Thyroid gland (tissue), 4 donors: Measurements from ENCODE around the gene RXFP1. TPM values are rescaled to one million over a fixed set of nuclear protein-coding genes. Genes with fewer than 3 reads are reported as not detected.

Source experiments
- DNase-seq, 2 donors: peaks; one replicate each; pipeline ENCODE4 v3.0.0-alpha.2; 2019
- H3K27ac ChIP-seq, 3 donors: fragments of 200-600 bp; sonication (generic); 1 replicate in 2 of 3; 2 replicates in 1 of 3; pipeline ENCODE4 v1.5.1; 2016 to 2019; ENCODE audit warnings: mild to moderate bottlenecking in 1 of 3, moderate library complexity in 1 of 3
- H3K27me3 ChIP-seq: fragments of 200-600 bp; sonication (generic); one replicate; pipeline ENCODE4 v1.5.1; 2019
- H3K36me3 ChIP-seq, 2 donors: fragments of 200-600 bp; sonication (generic); one replicate each; pipeline ENCODE4 v1.5.1; 2016 to 2019
- H3K4me1 ChIP-seq, 2 donors: fragments of 200-600 bp; sonication (generic); one replicate each; pipeline ENCODE4 v1.5.1; 2017 to 2019
- H3K4me3 ChIP-seq, 3 donors: fragments of 200-600 bp; sonication (generic); replicated peaks in 1 of 3; 1 replicate in 2 of 3; 2 replicates in 1 of 3; pipeline ENCODE4 v1.5.1; 2016; ENCODE audit warnings: mild to moderate bottlenecking in 1 of 3
- H3K9me3 ChIP-seq: fragments of 200-600 bp; sonication (generic); one replicate; pipeline ENCODE4 v1.5.1; 2017
- CTCF ChIP-seq, 6 experiments: fragments of 200-600 bp in 3 of 6; fragments of 450-650 bp in 3 of 6; sonication (generic) in 3 of 6; IDR thresholded peaks; one replicate each; pipeline ENCODE4 v1.5.1; 2016 to 2019; ENCODE audit warnings: antibody characterized with exemption in 6 of 6, mild to moderate bottlenecking in 2 of 6, inconsistent platforms in 1 of 6, moderate library complexity in 1 of 6
- POLR2A ChIP-seq, 2 donors: fragments of 450-650 bp; IDR thresholded peaks; one replicate each; pipeline ENCODE4 v1.6.1; 2017; ENCODE audit warnings: antibody characterized with exemption in 2 of 2, mild to moderate bottlenecking in 2 of 2, moderate library complexity in 1 of 2
- WGBS, 2 donors: methylation state at CpG; one replicate each; pipeline ENCODE4 v1.1.5; 2017; 5-methylcytosine and 5-hydroxymethylcytosine counted together
- intact Hi-C: fragments of 100-400 bp; cut with DNase I; formaldehyde crosslinking; loops from one replicate; pipeline ENCODE4 v1.15.1; 2023
- total RNA-seq, 4 donors: library from RNA; depleted of rRNA; stranded (reverse); fragments of >200 nt; gene quantifications; one replicate each; pipeline ENCODE4 v1.2.3, GENCODE V29; 2016

RXFP1 gene
- total RNA-seq, 4 donors from 2014 or later, result 0.13 to 3.5 (median 0.63) TPM

- Histone ChIP-seq H3K4me3 (no peak overlapping the region), H3K9me3 (no peaks in the 10 kb centered on the region), H3K27me3 (no peaks in the 10 kb centered on the region), H3K36me3 (no peaks in the 10 kb centered on the region), H3K27ac (no peak overlapping the region), H3K4me1 (no peaks in the 10 kb centered on the region)
- intact Hi-C loops, result no loop called here
- DNase-seq, result no peak
- TF ChIP-seq POLR2A (IDR thresholded peaks at IDR 0.05) (no peak), CTCF (IDR thresholded peaks at IDR 0.05) (no peak)
Observed at GRCh38 chr4:158581161-158581560, 59.5 kb downstream of the RXFP1 start.

DNA sequence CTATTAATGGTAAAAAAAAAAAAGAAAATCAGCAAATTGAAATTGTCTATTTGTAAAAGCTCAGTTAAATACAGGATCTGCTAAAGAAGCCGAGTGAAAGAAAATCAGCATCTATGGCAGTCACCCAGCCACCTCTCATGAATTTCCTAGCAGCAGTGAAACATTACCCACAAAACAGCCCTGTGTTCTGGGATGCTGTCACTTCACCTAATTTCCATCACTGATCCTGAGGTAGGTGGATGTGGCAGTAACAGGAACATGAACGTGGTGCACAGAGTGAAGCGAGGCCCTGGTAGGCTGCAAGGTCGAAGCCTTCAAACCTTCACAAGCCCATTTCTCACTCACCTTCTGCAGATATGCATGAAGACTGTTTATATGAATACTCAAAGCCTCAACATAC, 65.2 kb downstream of the RXFP1 start:
- no peaks in the 10 kb centered on the region for H3K36me3 ChIP-seq
- no peak for DNase-seq
- H3K4me3 ChIP-seq, result no peak overlapping the region
- no peaks in the 10 kb centered on the region for H3K4me1 ChIP-seq
- intact Hi-C loops, result no loop called here
- 84 to 89% methylated on average over 4 of the region's 4 CpGs for WGBS, 2 donors
- H3K27ac ChIP-seq, result no peak overlapping the region
- H3K27me3 ChIP-seq, result no peaks in the 10 kb centered on the region
- TF ChIP-seq CTCF (IDR thresholded peaks at IDR 0.05), result no peak
- no peak for TF ChIP-seq POLR2A (IDR thresholded peaks at IDR 0.05)
- no peaks in the 10 kb centered on the region for H3K9me3 ChIP-seq

GRCh38 chr4:158588285-158588684, 66.6 kb downstream of the RXFP1 start:
- no peaks in the 10 kb centered on the region for H3K4me1 ChIP-seq
- no peaks in the 10 kb centered on the region for H3K27me3 ChIP-seq
- no peak for DNase-seq
- WGBS, 2 donors, result 95% methylated on average over 6 of the region's 6 CpGs
- no peak for TF ChIP-seq POLR2A (IDR thresholded peaks at IDR 0.05)
- no peak for TF ChIP-seq CTCF (IDR thresholded peaks at IDR 0.05)
- intact Hi-C loops, result no loop called here
- H3K27ac ChIP-seq, result no peak overlapping the region
- H3K4me3 ChIP-seq, result no peak overlapping the region
- H3K9me3 ChIP-seq, result no peaks in the 10 kb centered on the region
- H3K36me3 ChIP-seq, result no peaks in the 10 kb centered on the region

DNA sequence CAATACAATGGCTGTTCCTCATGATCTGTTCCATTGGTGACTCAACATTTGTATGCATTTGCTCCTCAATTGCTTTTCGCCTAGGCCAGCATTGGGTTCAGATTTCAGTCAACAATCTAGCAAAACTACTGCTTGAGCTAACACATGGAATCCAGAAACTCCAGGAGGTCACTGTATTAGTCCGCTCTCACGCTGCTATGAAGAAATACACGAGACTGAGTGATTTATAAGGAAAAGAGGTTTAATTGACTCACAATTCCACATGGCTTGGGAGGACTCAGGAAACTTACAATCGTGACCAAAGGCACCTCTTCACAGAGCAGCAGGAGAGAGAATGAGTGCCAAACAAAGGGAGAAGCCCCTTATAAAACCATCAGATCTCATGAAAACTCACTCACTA, 67.1 kb downstream of the RXFP1 start:
- DNase-seq, result no peak
- TF ChIP-seq POLR2A (IDR thresholded peaks at IDR 0.05) (no peak), CTCF (IDR thresholded peaks at IDR 0.05) (no peak)
- intact Hi-C loops, result no loop called here
- no peaks in the 10 kb centered on the region for H3K4me1 ChIP-seq
- H3K36me3 ChIP-seq, result no peaks in the 10 kb centered on the region
- no peak overlapping the region for H3K27ac ChIP-seq
- no peak overlapping the region for H3K4me3 ChIP-seq
- no peaks in the 10 kb centered on the region for H3K9me3 ChIP-seq
- H3K27me3 ChIP-seq, result no peaks in the 10 kb centered on the region
- 84 to 91% methylated on average over 5 of the region's 5 CpGs for WGBS, 2 donors

DNA sequence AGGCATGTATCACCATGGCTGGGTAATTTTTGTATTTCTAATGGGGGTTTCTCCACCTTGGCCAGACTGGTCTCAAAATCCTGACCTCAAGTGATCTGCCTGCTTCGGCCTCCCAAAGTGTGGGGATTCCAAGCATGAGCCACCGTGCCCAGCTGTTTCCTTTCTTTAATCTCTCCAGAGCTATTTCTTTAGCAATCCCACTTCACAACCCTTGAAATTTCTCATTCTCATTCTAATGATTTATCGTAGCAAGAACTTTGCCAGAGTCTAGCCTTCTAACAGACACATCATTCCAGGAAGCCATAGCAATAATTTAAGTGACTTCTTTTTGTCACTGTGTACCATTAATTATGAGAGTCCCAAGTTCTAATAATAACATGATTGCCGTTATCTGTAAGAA, 68.6 kb downstream of the RXFP1 start:
- no peak for DNase-seq
- no peak overlapping the region for H3K27ac ChIP-seq
- H3K36me3 ChIP-seq, result no peaks in the 10 kb centered on the region
- H3K4me3 ChIP-seq, result no peak overlapping the region
- TF ChIP-seq POLR2A (IDR thresholded peaks at IDR 0.05) (no peak), CTCF (IDR thresholded peaks at IDR 0.05) (no peak)
- H3K27me3 ChIP-seq, result no peaks in the 10 kb centered on the region
- no peaks in the 10 kb centered on the region for H3K9me3 ChIP-seq
- intact Hi-C loops, result no loop called here
- WGBS, 2 donors, result 45 to 47% methylated on average over 4 of the region's 4 CpGs
- H3K4me1 ChIP-seq, result no peaks in the 10 kb centered on the region
